Measurements from ENCODE around the gene STX8.
"Not testable (repeated sequence)": the region's sequence is repeated elsewhere in the genome, so short reads cannot be mapped to it uniquely, and the experiment has no call there.

The STX8 gene

GRCh38 chr17:9575381-9576101, at the start of gene STX8:
Gene STX8 (minus strand): TSS chr17:9575820. CDS start chr17:9575808, 12 bp downstream.
- DNase-seq: peak; percentile 93

GRCh38 chr17:9622961-9623360, 47.3 kb upstream of the STX8 start:
- no peak for DNase-seq

GRCh38 chr17:9615486-9615885, 39.9 kb upstream of the STX8 start:
- no peak for DNase-seq

GRCh38 chr17:9612006-9612405, 36.4 kb upstream of the STX8 start:
- no peak for DNase-seq

GRCh38 chr17:9611557-9611956, 35.9 kb upstream of the STX8 start:
- no peak for DNase-seq

GRCh38 chr17:9607058-9607457, 31.4 kb upstream of the STX8 start:
- not testable (repeated sequence) for DNase-seq

- DNase-seq: no peak
Measured at GRCh38 chr17:9606453-9606852, 30.8 kb upstream of the STX8 start.

- not testable (repeated sequence) for DNase-seq
Measured at GRCh38 chr17:9604583-9604982, 29.0 kb upstream of the STX8 start.

- DNase-seq: no peak
Measured at GRCh38 chr17:9598661-9599060, 23.0 kb upstream of the STX8 start.

GRCh38 chr17:9597638-9598037, 22.0 kb upstream of the STX8 start:
- not testable (repeated sequence) for DNase-seq

GRCh38 chr17:9594065-9594464, 18.4 kb upstream of the STX8 start:
- no peak for DNase-seq

- DNase-seq: no peak
Measured at GRCh38 chr17:9587969-9588656, 12.5 kb upstream of the STX8 start.

GRCh38 chr17:9577373-9577709, 1.7 kb upstream of the STX8 start:
- no peak for DNase-seq

- peak; percentile 89 for DNase-seq
Measured at GRCh38 chr17:9576521-9577372, 1.1 kb upstream of the STX8 start, which contains the start of gene CFAP52. Gene CFAP52 (plus strand): TSS chr17:9576642. CDS start chr17:9576696, 54 bp downstream.

- DNase-seq: no peak
Measured at GRCh38 chr17:9571201-9571600, 4.4 kb downstream of the STX8 start.

- no peak for DNase-seq
Measured at GRCh38 chr17:9568957-9569588, 6.5 kb downstream of the STX8 start.

- no peak for DNase-seq
Measured at GRCh38 chr17:9568004-9568403, 7.6 kb downstream of the STX8 start.

- DNase-seq: not testable (repeated sequence)
Measured at GRCh38 chr17:9566739-9567138, 8.9 kb downstream of the STX8 start.

GRCh38 chr17:9566067-9566466, 9.6 kb downstream of the STX8 start:
- DNase-seq: no peak

- no peak for DNase-seq
Measured at GRCh38 chr17:9564104-9564503, 11.5 kb downstream of the STX8 start.

- no peak for DNase-seq
Measured at GRCh38 chr17:9557857-9558256, 17.8 kb downstream of the STX8 start.

- DNase-seq: no peak
Measured at GRCh38 chr17:9557161-9557755, 18.4 kb downstream of the STX8 start.

- not testable (repeated sequence) for DNase-seq
Measured at GRCh38 chr17:9554715-9555114, 20.9 kb downstream of the STX8 start.
